ENCODE results near the gene LMF1. TPM values are rescaled to one million over a fixed set of nuclear protein-coding genes. Genes with fewer than 3 reads are reported as not detected.

LMF1 gene
- total RNA-seq, 1 donor from 2014 or later, result 19.0 TPM

DNA sequence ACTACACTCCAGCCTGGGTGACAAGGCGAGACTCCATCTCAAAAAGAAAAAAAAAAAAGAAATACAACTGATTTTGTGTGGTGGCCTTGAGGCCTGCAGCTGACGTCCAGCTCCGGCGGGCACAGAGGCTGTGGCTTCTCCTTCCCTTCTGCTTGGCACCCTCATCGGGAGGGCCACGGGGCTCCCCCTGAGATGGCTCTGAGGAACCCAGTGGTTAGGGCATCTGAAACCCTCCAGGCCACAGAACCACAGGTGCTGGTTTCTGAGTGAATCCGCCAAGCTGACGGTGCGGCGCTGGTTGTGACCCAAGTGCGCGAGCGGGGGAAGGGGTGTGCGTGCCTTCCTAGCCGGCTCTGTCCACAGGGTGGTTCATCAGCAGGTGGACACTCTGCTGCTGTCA lies 63.4 kb downstream of the LMF1 start:
- no peaks in the 10 kb centered on the region for H3K9me3 ChIP-seq
- intact Hi-C loops (cut with DNase I), result no loop called here
- TF ChIP-seq, protein P1, sequence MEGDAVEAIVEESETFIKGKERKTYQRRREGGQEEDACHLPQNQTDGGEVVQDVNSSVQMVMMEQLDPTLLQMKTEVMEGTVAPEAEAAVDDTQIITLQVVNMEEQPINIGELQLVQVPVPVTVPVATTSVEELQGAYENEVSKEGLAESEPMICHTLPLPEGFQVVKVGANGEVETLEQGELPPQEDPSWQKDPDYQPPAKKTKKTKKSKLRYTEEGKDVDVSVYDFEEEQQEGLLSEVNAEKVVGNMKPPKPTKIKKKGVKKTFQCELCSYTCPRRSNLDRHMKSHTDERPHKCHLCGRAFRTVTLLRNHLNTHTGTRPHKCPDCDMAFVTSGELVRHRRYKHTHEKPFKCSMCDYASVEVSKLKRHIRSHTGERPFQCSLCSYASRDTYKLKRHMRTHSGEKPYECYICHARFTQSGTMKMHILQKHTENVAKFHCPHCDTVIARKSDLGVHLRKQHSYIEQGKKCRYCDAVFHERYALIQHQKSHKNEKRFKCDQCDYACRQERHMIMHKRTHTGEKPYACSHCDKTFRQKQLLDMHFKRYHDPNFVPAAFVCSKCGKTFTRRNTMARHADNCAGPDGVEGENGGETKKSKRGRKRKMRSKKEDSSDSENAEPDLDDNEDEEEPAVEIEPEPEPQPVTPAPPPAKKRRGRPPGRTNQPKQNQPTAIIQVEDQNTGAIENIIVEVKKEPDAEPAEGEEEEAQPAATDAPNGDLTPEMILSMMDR (IDR thresholded peaks at IDR 0.05), result no peak
- DNase-seq (no peak), ATAC-seq (no peak)
- no peak overlapping the region for H3K4me3 ChIP-seq
- H3K27ac ChIP-seq, result no peak overlapping the region
- no peaks in the 10 kb centered on the region for H3K4me1 ChIP-seq
- no peaks in the 10 kb centered on the region for H3K27me3 ChIP-seq
- H3K36me3 ChIP-seq, result no peaks in the 10 kb centered on the region

DNA sequence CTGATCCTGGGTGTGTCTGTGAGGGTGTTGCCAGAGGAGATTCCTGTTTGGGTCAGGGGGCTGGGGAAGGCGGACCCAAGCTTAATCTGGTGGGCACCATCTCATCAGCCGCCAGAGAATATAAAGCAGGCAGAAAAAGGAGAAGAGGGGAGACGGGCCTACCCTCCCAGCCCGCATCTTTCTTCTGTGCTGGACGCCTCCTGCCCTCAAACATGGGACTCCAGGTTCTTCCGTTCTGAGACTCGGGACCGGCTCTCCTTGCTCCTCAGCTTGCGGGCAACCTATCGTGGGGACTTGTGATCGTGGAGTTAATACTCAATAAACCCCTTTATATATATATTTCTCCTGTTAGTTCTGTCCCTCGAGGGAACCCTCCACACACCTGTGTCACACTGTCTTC lies 64.5 kb downstream of the LMF1 start:
- no peaks in the 10 kb centered on the region for H3K27me3 ChIP-seq
- TF ChIP-seq, protein P1 (IDR thresholded peaks at IDR 0.05), result no peak
- ATAC-seq (no peak), DNase-seq (no peak)
- no peak overlapping the region for H3K27ac ChIP-seq
- H3K4me1 ChIP-seq, result no peaks in the 10 kb centered on the region
- no peaks in the 10 kb centered on the region for H3K36me3 ChIP-seq
- intact Hi-C loops (cut with DNase I), result no loop called here
- no peaks in the 10 kb centered on the region for H3K9me3 ChIP-seq
- no peak overlapping the region for H3K4me3 ChIP-seq

- H3K4me3 ChIP-seq, result no peak overlapping the region
- no peaks in the 10 kb centered on the region for H3K36me3 ChIP-seq
- intact Hi-C loops (cut with DNase I), result no loop called here
- DNase-seq (no peak), ATAC-seq (peak; percentile 25)
- no peaks in the 10 kb centered on the region for H3K4me1 ChIP-seq
- no peaks in the 10 kb centered on the region for H3K27me3 ChIP-seq
- H3K9me3 ChIP-seq, result no peaks in the 10 kb centered on the region
- TF ChIP-seq, protein P1 (IDR thresholded peaks at IDR 0.05), result no peak
- H3K27ac ChIP-seq, result no peak overlapping the region
Measured at GRCh38 chr16:901715-902601, 68.8 kb downstream of the LMF1 start.

DNA sequence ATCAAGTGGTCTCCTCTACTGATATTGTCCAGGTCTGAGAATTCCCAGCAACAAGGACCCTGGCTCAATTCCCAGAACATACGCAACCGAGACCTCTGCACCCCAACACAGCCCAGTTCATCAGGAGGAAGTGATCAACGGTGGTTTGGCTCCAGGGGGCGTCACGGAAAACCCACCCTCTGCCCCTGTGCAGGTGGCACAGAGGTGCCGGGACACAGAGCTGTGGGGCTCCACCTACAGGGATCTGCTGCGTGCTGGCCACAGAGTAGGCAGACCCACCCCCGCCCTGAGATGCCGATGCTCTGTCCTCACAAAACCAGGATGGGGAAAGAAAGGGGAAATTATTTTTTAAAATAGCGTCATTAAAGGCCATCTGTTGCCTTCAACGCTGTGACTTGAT lies 69.6 kb downstream of the LMF1 start:
- no peak overlapping the region for H3K4me3 ChIP-seq
- H3K9me3 ChIP-seq, result no peaks in the 10 kb centered on the region
- H3K27me3 ChIP-seq, result no peaks in the 10 kb centered on the region
- DNase-seq (no peak), ATAC-seq (no peak)
- TF ChIP-seq, protein P1 (IDR thresholded peaks at IDR 0.05), result no peak
- H3K27ac ChIP-seq, result no peak overlapping the region
- no peaks in the 10 kb centered on the region for H3K36me3 ChIP-seq
- intact Hi-C loops (cut with DNase I), result no loop called here
- no peaks in the 10 kb centered on the region for H3K4me1 ChIP-seq

DNA sequence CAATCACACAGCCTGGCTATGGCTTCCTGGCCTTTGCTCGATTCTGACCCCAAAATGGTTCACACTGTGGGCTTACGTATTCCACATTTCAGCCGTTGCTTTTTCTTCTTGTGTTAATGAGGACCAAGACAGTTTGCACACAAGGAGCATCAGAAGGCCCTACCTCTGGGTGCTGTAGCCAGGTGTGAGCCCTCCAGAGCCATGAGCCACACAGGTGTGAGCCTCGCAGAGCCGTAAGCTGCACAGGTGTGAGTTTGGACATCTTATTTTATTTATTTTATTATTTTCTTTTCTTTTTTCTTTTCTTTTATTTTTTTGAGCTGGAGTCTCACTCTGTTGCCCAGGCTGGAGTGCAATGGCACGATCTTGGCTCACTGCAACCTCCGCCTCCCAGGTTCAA lies 70.6 kb downstream of the LMF1 start:
- TF ChIP-seq, protein P1 (IDR thresholded peaks at IDR 0.05), result no peak
- ATAC-seq (no peak), DNase-seq (no peak)
- Histone ChIP-seq H3K27ac (no peak overlapping the region), H3K36me3 (no peaks in the 10 kb centered on the region), H3K4me1 (no peaks in the 10 kb centered on the region), H3K9me3 (no peaks in the 10 kb centered on the region), H3K4me3 (no peak overlapping the region), H3K27me3 (no peaks in the 10 kb centered on the region)
- intact Hi-C loops (cut with DNase I), result no loop called here

Data from upper lobe of right lung (tissue), 1 donor.